IMR-90 (cell line): ENCODE results near the gene MCFD2. TPM values are rescaled to one million over a fixed set of nuclear protein-coding genes. Genes with fewer than 3 reads are reported as not detected.

Source experiments
- ATAC-seq: fragments of 200-7000 bp; cut with Tn5 transposase; 2 replicates; pipeline ENCODE4 v1.9.1; 2020; ENCODE audit warnings: low read depth, mild to moderate bottlenecking, moderate library complexity
- BruUV-seq: library from RNA; stranded (reverse); fragments of 400-500 nt; replicated peaks from 2 replicates; lab custom pipeline; 2021; lab: Mats Ljungman, UMichigan
- CTCF ChIA-PET: fragments of 300-600 bp; formaldehyde crosslinking; extraction: SDS; loops from one replicate; lab custom pipeline; 2021; ENCODE audit warnings: antibody characterized with exemption; lab: Yijun Ruan, JAX
- POLR2A ChIA-PET: fragments of 300-600 bp; sonication (Branson Sonifier 250); formaldehyde crosslinking; loops from one replicate; lab custom pipeline; 2022; ENCODE audit warnings: antibody characterized with exemption; ENCODE audit not compliant: unreplicated experiment; lab: Charles Lee
- DNase-seq: peaks from one replicate; pipeline ENCODE4 v3.0.0; 2013
- H2AFZ ChIP-seq: replicated peaks from 2 replicates; pipeline ENCODE3; 2013; ENCODE audit warnings: low read length, mild to moderate bottlenecking; ENCODE audit not compliant: poor library complexity
- H2AK5ac ChIP-seq: 2 replicates; pipeline ENCODE4 v1.6.1; 2013; ENCODE audit warnings: low read depth, low read length, inconsistent platforms
- H2AK9ac ChIP-seq: replicated peaks from 2 replicates; pipeline ENCODE3; 2013; ENCODE audit warnings: mild to moderate bottlenecking, low read depth, low read length, moderate library complexity; ENCODE audit not compliant: poor library complexity
- H2BK120ac ChIP-seq: 2 replicates; pipeline ENCODE4 v1.6.1; 2013; ENCODE audit warnings: low read depth, low read length, inconsistent platforms
- H2BK15ac ChIP-seq: 3 replicates; pipeline ENCODE4 v1.6.1; 2013; ENCODE audit warnings: low read depth, low read length, inconsistent platforms
- H2BK20ac ChIP-seq: 2 replicates; pipeline ENCODE4 v1.6.1; 2013; ENCODE audit warnings: low read depth, mild to moderate bottlenecking, inconsistent platforms, low read length, moderate library complexity
- H2BK5ac ChIP-seq: 2 replicates; pipeline ENCODE4 v1.6.1; 2013; ENCODE audit warnings: mild to moderate bottlenecking, low read depth, low read length, inconsistent platforms; ENCODE audit not compliant: poor library complexity, severe bottlenecking
- H3K14ac ChIP-seq: replicated peaks from 2 replicates; pipeline ENCODE4 v1.6.1; 2013; ENCODE audit warnings: low read depth, low read length, inconsistent platforms
- H3K18ac ChIP-seq: 2 replicates; pipeline ENCODE4 v1.6.1; 2013; ENCODE audit warnings: low read depth, low read length, control low read depth
- H3K23ac ChIP-seq: 2 replicates; pipeline ENCODE4 v1.6.1; 2013; ENCODE audit warnings: low read depth, low read length, inconsistent platforms
- H3K27ac ChIP-seq: 2 replicates; pipeline ENCODE4 v1.5.1; 2013; ENCODE audit warnings: mild to moderate bottlenecking, control low read depth, low read length; ENCODE audit not compliant: insufficient read depth
- H3K27me3 ChIP-seq: 2 replicates; pipeline ENCODE4 v1.6.1; 2013; ENCODE audit warnings: low read length; ENCODE audit not compliant: control insufficient read depth, insufficient read depth
- H3K36me3 ChIP-seq: 2 replicates; pipeline ENCODE4 v1.6.1; 2013; ENCODE audit warnings: low read length, mixed read lengths; ENCODE audit not compliant: control insufficient read depth, insufficient read depth
- H3K4ac ChIP-seq: 2 replicates; pipeline ENCODE4 v1.6.1; 2013; ENCODE audit warnings: low read depth, low read length, inconsistent platforms
- H3K4me1 ChIP-seq: 2 replicates; pipeline ENCODE4 v1.6.1; 2013; ENCODE audit warnings: low read length, mixed read lengths; ENCODE audit not compliant: control insufficient read depth, insufficient read depth
- H3K4me2 ChIP-seq: 2 replicates; pipeline ENCODE4 v1.6.1; 2013; ENCODE audit warnings: low read depth, mild to moderate bottlenecking, control low read depth, low read length, moderate library complexity
- H3K4me3 ChIP-seq: 2 replicates; pipeline ENCODE4 v1.5.1; 2013; ENCODE audit warnings: low read depth, mild to moderate bottlenecking, control low read depth, low read length, moderate library complexity; ENCODE audit not compliant: insufficient read depth
- H3K56ac ChIP-seq: 2 replicates; pipeline ENCODE4 v1.6.1; 2013; ENCODE audit warnings: low read length, inconsistent platforms; ENCODE audit not compliant: insufficient read depth; ENCODE audit errors: extremely low read depth
- H3K79me1 ChIP-seq, 2 experiments: 2 replicates each; pipeline ENCODE4 v1.6.1; 2013; ENCODE audit warnings: low read length in 2 of 2, inconsistent platforms in 1 of 2, low read depth in 1 of 2
- H3K9ac ChIP-seq: 2 replicates; pipeline ENCODE4 v1.6.1; 2013; ENCODE audit warnings: low read depth, low read length, control low read depth
- H3K9me1 ChIP-seq: 2 replicates; pipeline ENCODE4 v1.6.1; 2013; ENCODE audit warnings: low read length, inconsistent platforms; ENCODE audit not compliant: insufficient read depth
- H3K9me3 ChIP-seq: 2 replicates; pipeline ENCODE4 v1.6.1; 2013; ENCODE audit warnings: low read length; ENCODE audit not compliant: control insufficient read depth, insufficient read depth
- H4K20me1 ChIP-seq: 2 replicates; pipeline ENCODE4 v1.6.1; 2013; ENCODE audit warnings: low read length, inconsistent platforms; ENCODE audit not compliant: insufficient read depth
- H4K5ac ChIP-seq: 2 replicates; pipeline ENCODE4 v1.6.1; 2013; ENCODE audit warnings: mild to moderate bottlenecking, low read depth, low read length, control low read depth
- H4K8ac ChIP-seq, 2 experiments: 2 replicates each; pipeline ENCODE4 v1.6.1; 2013; ENCODE audit warnings: low read depth in 2 of 2, low read length in 2 of 2, control low read depth in 1 of 2, inconsistent platforms in 1 of 2
- H4K91ac ChIP-seq: 2 replicates; pipeline ENCODE4 v1.6.1; 2013; ENCODE audit warnings: low read depth, low read length, inconsistent platforms; ENCODE audit not compliant: insufficient read depth
- BHLHE40 ChIP-seq: fragments of 150-350 bp; IDR thresholded peaks from 2 replicates; pipeline ENCODE4 v1.6.1; 2016; ENCODE audit warnings: mild to moderate bottlenecking, low read depth, low read length
- CEBPB ChIP-seq: IDR thresholded peaks from 2 replicates; pipeline ENCODE4 v1.6.1; 2012; ENCODE audit warnings: low read depth, low read length, improper control_type of control experiment
- CHD1 ChIP-seq: IDR thresholded peaks from 2 replicates; pipeline ENCODE4 v1.6.1; 2012; ENCODE audit warnings: low read depth, low read length, improper control_type of control experiment
- CTCF ChIP-seq: conservative IDR thresholded peaks from 2 replicates; pipeline ENCODE4 v1.5.1; 2012; ENCODE audit warnings: mild to moderate bottlenecking, low read depth, low read length, improper control_type of control experiment
- ELK1 ChIP-seq: fragments of 150-350 bp; IDR thresholded peaks from 2 replicates; pipeline ENCODE4 v1.6.1; 2016; ENCODE audit warnings: low read depth, mild to moderate bottlenecking, low read length, moderate library complexity, borderline replicate concordance
- FOS ChIP-seq: fragments of 150-350 bp; IDR thresholded peaks from 2 replicates; pipeline ENCODE4 v1.6.1; 2016; ENCODE audit warnings: low read depth, low read length
- MAFK ChIP-seq: IDR thresholded peaks from 2 replicates; pipeline ENCODE4 v1.6.1; 2012; ENCODE audit warnings: low read depth, low read length, improper control_type of control experiment
- MAZ ChIP-seq: IDR thresholded peaks from 2 replicates; pipeline ENCODE4 v1.6.1; 2012; ENCODE audit warnings: low read depth, mild to moderate bottlenecking, low read length, improper control_type of control experiment, moderate library complexity, borderline replicate concordance
- MXI1 ChIP-seq: IDR thresholded peaks from 2 replicates; pipeline ENCODE4 v1.6.1; 2012; ENCODE audit warnings: low read depth, mild to moderate bottlenecking, low read length, moderate library complexity, borderline replicate concordance
- NFE2L2 ChIP-seq: fragments of 150-350 bp; IDR thresholded peaks from 2 replicates; pipeline ENCODE4 v1.6.1; 2016; ENCODE audit warnings: low read depth, mild to moderate bottlenecking, low read length
- POLR2A ChIP-seq: IDR thresholded peaks from 2 replicates; pipeline ENCODE4 v1.6.1; 2012; ENCODE audit warnings: mild to moderate bottlenecking, low read depth, low read length
- RAD21 ChIP-seq: IDR thresholded peaks from 2 replicates; pipeline ENCODE4 v1.6.1; 2012; ENCODE audit warnings: low read length, improper control_type of control experiment
- RCOR1 ChIP-seq: IDR thresholded peaks from 2 replicates; pipeline ENCODE4 v1.6.1; 2012; ENCODE audit warnings: mild to moderate bottlenecking, low read length, improper control_type of control experiment; ENCODE audit not compliant: insufficient replicate concordance
- RFX5 ChIP-seq: IDR thresholded peaks from 2 replicates; pipeline ENCODE4 v1.8.0; 2012; ENCODE audit warnings: low read depth, mild to moderate bottlenecking, low read length, moderate library complexity
- SMC3 ChIP-seq: fragments of 150-350 bp; IDR thresholded peaks from 2 replicates; pipeline ENCODE4 v1.6.1; 2016; ENCODE audit warnings: low read depth, mild to moderate bottlenecking, antibody characterized with exemption, low read length, moderate library complexity
- USF2 ChIP-seq: fragments of 150-350 bp; IDR thresholded peaks from 2 replicates; pipeline ENCODE4 v1.6.1; 2017; ENCODE audit warnings: mild to moderate bottlenecking, antibody characterized with exemption, low read length, low read depth
- WGBS, 2 experiments: methylation state at CpG; one replicate each; pipeline versions ENCODE4 v1.1.5 to v1.1.7; 2013; ENCODE audit warnings: missing lambda C conversion rate in 2 of 2; ENCODE audit not compliant: insufficient read length in 1 of 2; ENCODE audit errors: extremely low coverage in 2 of 2; 5-methylcytosine and 5-hydroxymethylcytosine counted together
- dilution Hi-C: fragments of 300-500 bp; cut with HindIII; formaldehyde crosslinking; loops from one replicate; pipeline ENCODE4 v1.14.3; 2018; ENCODE audit warnings: low sequenced_read_pairs; ENCODE audit not compliant: unreplicated experiment
- in situ Hi-C: fragments of 300-500 bp; cut with MboI; formaldehyde crosslinking; loops from 3 replicates; pipeline ENCODE4 v1.14.3; 2019; ENCODE audit warnings: low sequenced_read_pairs, inconsistent platforms, mixed read lengths
- intact Hi-C: fragments of 100-400 bp; cut with micrococcal nuclease; formaldehyde crosslinking; loops from 2 replicates; pipeline ENCODE4 v1.10.0; 2022
- polyA plus RNA-seq, 3 experiments: library from polyadenylated mRNA; depleted of rRNA; stranded (reverse); fragments of >200 nt; gene quantifications; 2 replicates each; pipeline ENCODE4 v1.2.3, GENCODE V29; 2012; ENCODE audit warnings: low replicate concordance in 1 of 3
- total RNA-seq: library from RNA; depleted of rRNA; stranded (reverse); fragments of >200 nt; gene quantifications from 2 replicates; pipeline ENCODE4 v1.2.3, GENCODE V29; 2012

MCFD2 gene
- total and polyA plus RNA-seq, 2 of the 4 experiments (the other 2 are of a cell fraction): 145 to 177 TPM

- Histone ChIP-seq H3K36me3 (no peaks in the 10 kb centered on the region), H2BK20ac (peak overlapping the region; percentile 99), H2AFZ (peak overlapping the region; percentile 81), H2AK5ac (peak overlapping the region; percentile 93), H3K4me2 (no peak overlapping the region), H3K9me1 (peaks cover 40% of the 10 kb centered on the region), H3K4me3 (no peak overlapping the region), H3K56ac (no peak overlapping the region), H2BK15ac (peak overlapping the region; percentile 90; the same call in 2 of the 3 replicates), H3K23ac (peak overlapping the region; percentile 80; the same call in 1 of the 2 replicates), H3K27me3 (no peaks in the 10 kb centered on the region), H2BK5ac (peak overlapping the region; percentile 55), H3K9me3 (peaks cover 4% of the 10 kb centered on the region), H2AK9ac (peak overlapping the region; percentile 85), H3K27ac (no peak overlapping the region), H4K91ac (peak overlapping the region; percentile 86), H3K4me1 (peaks cover 33% of the 10 kb centered on the region), H4K8ac (peak overlapping the region; percentile 77 to 85), H2BK120ac (peak overlapping the region; percentile 100), H3K4ac (peak overlapping the region; percentile 98), H4K20me1 (no peaks in the 10 kb centered on the region), H3K79me1 (peaks cover 0 to 41% of the 10 kb centered on the region in 2 experiments; a peak in 2 of 4 replicates), H3K9ac (no peak overlapping the region), H3K14ac (peak overlapping the region; percentile 88), H4K5ac (peak overlapping the region; percentile 86), H3K18ac (peak overlapping the region; percentile 68)
- intact Hi-C loops (loop anchor here (5.0 kb wide), 1 partner anchor 57 kb away; no protein-coding TSS in a partner anchor), dilution Hi-C loops (no loop called here), in situ Hi-C loops (no loop called here)
- no peak for TF ChIP-seq MAZ
- TF ChIP-seq CTCF: no peak
- TF ChIP-seq ELK1: no peak
- TF ChIP-seq FOS: no peak
- TF ChIP-seq RCOR1: no peak
- no peak for TF ChIP-seq POLR2A
- no peak for TF ChIP-seq USF2
- no peak for TF ChIP-seq CEBPB
- TF ChIP-seq BHLHE40: no peak
- no peak for TF ChIP-seq NFE2L2
- no peak for TF ChIP-seq RAD21
- no peak for TF ChIP-seq SMC3
- no peak for TF ChIP-seq MXI1
- TF ChIP-seq RFX5: no peak
- TF ChIP-seq MAFK: no peak
- TF ChIP-seq CHD1: no peak
- no CpG with 5 or more reads among the region's 3 CpGs for WGBS, 2 experiments
- CTCF ChIA-PET: interaction anchor here (1.6 kb wide), 1 partner anchor 11 kb away, joined by 5 read pairs; no protein-coding TSS in a partner anchor
- no TSS peak for BruUV-seq
- POLR2A ChIA-PET: interaction anchor here (0.6 kb wide), 1 partner anchor 312 kb away, joined by 6 read pairs; no protein-coding TSS in a partner anchor
- DNase-seq (no peak), ATAC-seq (no peak)
Observed at GRCh38 chr2:46869621-46870020, 46.0 kb downstream of the MCFD2 start.
